HepG2 (cell line): ENCODE results near the gene NEAT1. TPM values are rescaled to one million over a fixed set of nuclear protein-coding genes. Genes with fewer than 3 reads are reported as not detected.

Source experiments
- ARNT ChIP-seq: fragments of 450-650 bp; IDR thresholded peaks from 2 replicates; pipeline ENCODE4 v1.6.1; 2017
- HNRNPLL ChIP-seq: fragments of 200-400 bp; formaldehyde crosslinking; IDR thresholded peaks from 2 replicates; pipeline ENCODE4 v1.6.1; 2017; ENCODE audit warnings: mild to moderate bottlenecking, low read depth, low read length; ENCODE audit not compliant: poor library complexity, severe bottlenecking
- ISX ChIP-seq: sonication (generic); formaldehyde crosslinking; conservative IDR thresholded peaks from 2 replicates; pipeline ENCODE4 v1.5.0; 2020; ENCODE audit warnings: missing genetic modification reagents
- JARID2 ChIP-seq: sonication (generic); formaldehyde crosslinking; IDR thresholded peaks from 2 replicates; pipeline ENCODE4 v1.8.1; 2023; ENCODE audit warnings: missing genetic modification reagents, inconsistent platforms; ENCODE audit not compliant: insufficient replicate concordance
- MBD4 ChIP-seq: IDR thresholded peaks from 2 replicates; pipeline ENCODE4 v1.6.1; 2012; ENCODE audit warnings: low read length, inconsistent platforms, borderline replicate concordance
- RCOR2 ChIP-seq: IDR thresholded peaks from 2 replicates; pipeline ENCODE4 v1.6.1; 2016; ENCODE audit warnings: missing biosample characterization, missing genetic modification reagents
- RFX3 ChIP-seq: IDR thresholded peaks from 2 replicates; pipeline ENCODE4 v1.6.1; 2016; ENCODE audit warnings: missing biosample characterization, missing genetic modification reagents
- SRF ChIP-seq: IDR thresholded peaks from 2 replicates; pipeline ENCODE4 v1.6.1; 2011; ENCODE audit warnings: mild to moderate bottlenecking, low read depth, low read length, moderate library complexity
- TOE1 ChIP-seq: sonication (generic); formaldehyde crosslinking; IDR thresholded peaks from 2 replicates; pipeline ENCODE4 v1.4.0; 2020; ENCODE audit warnings: mild to moderate bottlenecking, missing genetic modification reagents
- ZNF251 ChIP-seq: sonication (generic); formaldehyde crosslinking; IDR thresholded peaks from 2 replicates; pipeline ENCODE4 v1.9.0; 2021; ENCODE audit warnings: mild to moderate bottlenecking, missing genetic modification reagents
- ZNF3 ChIP-seq: IDR thresholded peaks from 2 replicates; pipeline ENCODE4 v1.7.0; 2017; ENCODE audit warnings: inconsistent platforms
- ZNF350 ChIP-seq: sonication (generic); formaldehyde crosslinking; IDR thresholded peaks from 2 replicates; pipeline ENCODE4 v1.4.0; 2020; ENCODE audit warnings: mild to moderate bottlenecking, low read depth, missing genetic modification reagents, borderline replicate concordance
- ZNF510 ChIP-seq: sonication (generic); formaldehyde crosslinking; IDR thresholded peaks from 2 replicates; pipeline ENCODE4 v1.4.0; 2020; ENCODE audit warnings: low read depth, mild to moderate bottlenecking, missing genetic modification reagents
- ZNF558 ChIP-seq: sonication (generic); formaldehyde crosslinking; IDR thresholded peaks from 2 replicates; pipeline ENCODE4 v1.9.0; 2022; ENCODE audit warnings: mild to moderate bottlenecking, missing genetic modification reagents, borderline replicate concordance
- ZNF577 ChIP-seq: sonication (generic); formaldehyde crosslinking; IDR thresholded peaks from 2 replicates; pipeline ENCODE4 v1.4.0; 2020; ENCODE audit warnings: mild to moderate bottlenecking, low read depth, missing genetic modification reagents, borderline replicate concordance
- ZNF879 ChIP-seq: sonication (generic); formaldehyde crosslinking; IDR thresholded peaks from 2 replicates; pipeline ENCODE4 v1.8.1; 2023; ENCODE audit warnings: missing genetic modification reagents
- polyA plus RNA-seq, 8 experiments: library from polyadenylated mRNA; depleted of rRNA in 3 of 8; stranded (reverse) in 7 of 8; unstranded in 1 of 8; fragments of >200 nt; fragmentation: Illumina TruSeq in 4 of 8; extraction: Trizol in 4 of 8; gene quantifications; 2 replicates each; pipeline versions ENCODE4 v1.2.1 to v1.2.3, GENCODE V29; 2011 to 2016; ENCODE audit warnings: low read depth in 4 of 8, missing spikeins in 1 of 8, mixed read lengths in 1 of 8; ENCODE audit not compliant: insufficient read depth in 1 of 8
- total RNA-seq, 5 experiments: library from RNA; depleted of rRNA; stranded (reverse); fragments of >200 nt; fragmentation: Illumina TruSeq; extraction: Trizol; gene quantifications; 2 replicates each; pipeline ENCODE4 v1.2.3, GENCODE V29; 2016; ENCODE audit warnings: low read depth in 1 of 5
- TF ChIP-seq, protein P1 (sequence below): sonication (generic); formaldehyde crosslinking; IDR thresholded peaks from 2 replicates; pipeline ENCODE4 v1.5.1; 2020; ENCODE audit warnings: missing genetic modification reagents, mild to moderate bottlenecking, borderline replicate concordance
- TF ChIP-seq, protein P2 (sequence below): IDR thresholded peaks from 2 replicates; pipeline ENCODE4 v1.4.0; 2020; ENCODE audit warnings: mild to moderate bottlenecking, missing genetic modification reagents
- TF ChIP-seq, protein P3 (sequence below): sonication (generic); formaldehyde crosslinking; IDR thresholded peaks from 2 replicates; pipeline ENCODE4 v1.4.0; 2020; ENCODE audit warnings: mild to moderate bottlenecking, missing genetic modification reagents
- TF ChIP-seq, protein P4 (sequence below): sonication (generic); formaldehyde crosslinking; IDR thresholded peaks from 2 replicates; pipeline ENCODE4 v1.4.0; 2020; ENCODE audit warnings: missing genetic modification reagents

The NEAT1 gene
- total and polyA plus RNA-seq, 2 of the 13 experiments (the other 11 are each of a cell fraction or from before 2014, with no cell fraction given): 20.5 to 41.2 TPM

DNA sequence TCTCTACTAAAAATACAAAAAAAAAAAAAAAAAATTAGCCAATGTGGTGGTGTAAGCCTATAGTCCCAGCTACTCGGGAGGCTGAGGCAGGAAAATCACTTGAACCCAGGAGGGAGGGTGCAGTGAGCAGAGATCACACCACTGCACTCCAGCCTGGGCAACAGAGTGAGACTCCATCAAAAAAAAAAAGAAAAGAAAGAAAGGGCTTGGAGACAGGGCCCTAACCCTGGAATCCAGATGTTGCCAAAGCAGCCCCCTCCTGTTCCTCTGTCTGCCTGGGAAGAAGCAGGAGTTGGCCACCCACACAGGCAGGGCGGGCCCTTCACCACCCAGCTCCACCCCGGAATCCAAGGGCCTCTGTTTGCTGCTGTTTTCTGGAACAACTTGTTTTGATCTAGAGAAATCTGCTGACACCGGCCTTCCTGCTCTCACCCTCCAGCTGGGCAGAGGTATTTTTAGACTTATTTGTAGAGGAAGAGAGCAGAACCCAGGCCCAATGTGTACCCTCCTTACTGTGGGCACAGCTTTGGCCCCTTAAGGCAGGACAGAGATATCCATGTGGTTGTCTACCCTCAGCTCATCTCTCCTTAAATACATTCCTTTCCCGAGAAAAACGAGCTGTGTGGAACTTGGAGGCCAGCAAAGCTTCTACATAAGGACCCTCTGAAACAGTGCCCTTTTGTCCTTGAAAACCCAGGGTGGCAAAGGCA lies 2.7 kb upstream of the NEAT1 start (continued):
- TF ChIP-seq ZNF558 (CRISPR knock-in tag) (no peak), ZNF251 (no peak), ZNF879 (no peak), ISX (no peak), ZNF350 (no peak), JARID2 (CRISPR knock-in tag) (no peak), MBD4 (no peak), HNRNPLL (no peak), SRF (no peak), ARNT (no peak), ZNF510 (no peak), ZNF3 (no peak), RCOR2 (no peak), TOE1 (CRISPR knock-in tag) (no peak), ZNF577 (CRISPR knock-in tag) (no peak), RFX3 (CRISPR knock-in tag) (no peak)
- TF ChIP-seq, protein P1, sequence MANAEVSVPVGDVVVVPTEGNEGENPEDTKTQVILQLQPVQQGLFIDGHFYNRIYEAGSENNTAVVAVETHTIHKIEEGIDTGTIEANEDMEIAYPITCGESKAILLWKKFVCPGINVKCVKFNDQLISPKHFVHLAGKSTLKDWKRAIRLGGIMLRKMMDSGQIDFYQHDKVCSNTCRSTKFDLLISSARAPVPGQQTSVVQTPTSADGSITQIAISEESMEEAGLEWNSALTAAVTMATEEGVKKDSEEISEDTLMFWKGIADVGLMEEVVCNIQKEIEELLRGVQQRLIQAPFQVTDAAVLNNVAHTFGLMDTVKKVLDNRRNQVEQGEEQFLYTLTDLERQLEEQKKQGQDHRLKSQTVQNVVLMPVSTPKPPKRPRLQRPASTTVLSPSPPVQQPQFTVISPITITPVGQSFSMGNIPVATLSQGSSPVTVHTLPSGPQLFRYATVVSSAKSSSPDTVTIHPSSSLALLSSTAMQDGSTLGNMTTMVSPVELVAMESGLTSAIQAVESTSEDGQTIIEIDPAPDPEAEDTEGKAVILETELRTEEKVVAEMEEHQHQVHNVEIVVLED (CRISPR knock-in tag): peak; percentile 13; the same call in 1 of the 2 replicates
- TF ChIP-seq, protein P2, sequence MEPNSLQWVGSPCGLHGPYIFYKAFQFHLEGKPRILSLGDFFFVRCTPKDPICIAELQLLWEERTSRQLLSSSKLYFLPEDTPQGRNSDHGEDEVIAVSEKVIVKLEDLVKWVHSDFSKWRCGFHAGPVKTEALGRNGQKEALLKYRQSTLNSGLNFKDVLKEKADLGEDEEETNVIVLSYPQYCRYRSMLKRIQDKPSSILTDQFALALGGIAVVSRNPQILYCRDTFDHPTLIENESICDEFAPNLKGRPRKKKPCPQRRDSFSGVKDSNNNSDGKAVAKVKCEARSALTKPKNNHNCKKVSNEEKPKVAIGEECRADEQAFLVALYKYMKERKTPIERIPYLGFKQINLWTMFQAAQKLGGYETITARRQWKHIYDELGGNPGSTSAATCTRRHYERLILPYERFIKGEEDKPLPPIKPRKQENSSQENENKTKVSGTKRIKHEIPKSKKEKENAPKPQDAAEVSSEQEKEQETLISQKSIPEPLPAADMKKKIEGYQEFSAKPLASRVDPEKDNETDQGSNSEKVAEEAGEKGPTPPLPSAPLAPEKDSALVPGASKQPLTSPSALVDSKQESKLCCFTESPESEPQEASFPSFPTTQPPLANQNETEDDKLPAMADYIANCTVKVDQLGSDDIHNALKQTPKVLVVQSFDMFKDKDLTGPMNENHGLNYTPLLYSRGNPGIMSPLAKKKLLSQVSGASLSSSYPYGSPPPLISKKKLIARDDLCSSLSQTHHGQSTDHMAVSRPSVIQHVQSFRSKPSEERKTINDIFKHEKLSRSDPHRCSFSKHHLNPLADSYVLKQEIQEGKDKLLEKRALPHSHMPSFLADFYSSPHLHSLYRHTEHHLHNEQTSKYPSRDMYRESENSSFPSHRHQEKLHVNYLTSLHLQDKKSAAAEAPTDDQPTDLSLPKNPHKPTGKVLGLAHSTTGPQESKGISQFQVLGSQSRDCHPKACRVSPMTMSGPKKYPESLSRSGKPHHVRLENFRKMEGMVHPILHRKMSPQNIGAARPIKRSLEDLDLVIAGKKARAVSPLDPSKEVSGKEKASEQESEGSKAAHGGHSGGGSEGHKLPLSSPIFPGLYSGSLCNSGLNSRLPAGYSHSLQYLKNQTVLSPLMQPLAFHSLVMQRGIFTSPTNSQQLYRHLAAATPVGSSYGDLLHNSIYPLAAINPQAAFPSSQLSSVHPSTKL (CRISPR knock-in tag): peak; percentile 48; the same call in 1 of the 2 replicates
- TF ChIP-seq, protein P3, sequence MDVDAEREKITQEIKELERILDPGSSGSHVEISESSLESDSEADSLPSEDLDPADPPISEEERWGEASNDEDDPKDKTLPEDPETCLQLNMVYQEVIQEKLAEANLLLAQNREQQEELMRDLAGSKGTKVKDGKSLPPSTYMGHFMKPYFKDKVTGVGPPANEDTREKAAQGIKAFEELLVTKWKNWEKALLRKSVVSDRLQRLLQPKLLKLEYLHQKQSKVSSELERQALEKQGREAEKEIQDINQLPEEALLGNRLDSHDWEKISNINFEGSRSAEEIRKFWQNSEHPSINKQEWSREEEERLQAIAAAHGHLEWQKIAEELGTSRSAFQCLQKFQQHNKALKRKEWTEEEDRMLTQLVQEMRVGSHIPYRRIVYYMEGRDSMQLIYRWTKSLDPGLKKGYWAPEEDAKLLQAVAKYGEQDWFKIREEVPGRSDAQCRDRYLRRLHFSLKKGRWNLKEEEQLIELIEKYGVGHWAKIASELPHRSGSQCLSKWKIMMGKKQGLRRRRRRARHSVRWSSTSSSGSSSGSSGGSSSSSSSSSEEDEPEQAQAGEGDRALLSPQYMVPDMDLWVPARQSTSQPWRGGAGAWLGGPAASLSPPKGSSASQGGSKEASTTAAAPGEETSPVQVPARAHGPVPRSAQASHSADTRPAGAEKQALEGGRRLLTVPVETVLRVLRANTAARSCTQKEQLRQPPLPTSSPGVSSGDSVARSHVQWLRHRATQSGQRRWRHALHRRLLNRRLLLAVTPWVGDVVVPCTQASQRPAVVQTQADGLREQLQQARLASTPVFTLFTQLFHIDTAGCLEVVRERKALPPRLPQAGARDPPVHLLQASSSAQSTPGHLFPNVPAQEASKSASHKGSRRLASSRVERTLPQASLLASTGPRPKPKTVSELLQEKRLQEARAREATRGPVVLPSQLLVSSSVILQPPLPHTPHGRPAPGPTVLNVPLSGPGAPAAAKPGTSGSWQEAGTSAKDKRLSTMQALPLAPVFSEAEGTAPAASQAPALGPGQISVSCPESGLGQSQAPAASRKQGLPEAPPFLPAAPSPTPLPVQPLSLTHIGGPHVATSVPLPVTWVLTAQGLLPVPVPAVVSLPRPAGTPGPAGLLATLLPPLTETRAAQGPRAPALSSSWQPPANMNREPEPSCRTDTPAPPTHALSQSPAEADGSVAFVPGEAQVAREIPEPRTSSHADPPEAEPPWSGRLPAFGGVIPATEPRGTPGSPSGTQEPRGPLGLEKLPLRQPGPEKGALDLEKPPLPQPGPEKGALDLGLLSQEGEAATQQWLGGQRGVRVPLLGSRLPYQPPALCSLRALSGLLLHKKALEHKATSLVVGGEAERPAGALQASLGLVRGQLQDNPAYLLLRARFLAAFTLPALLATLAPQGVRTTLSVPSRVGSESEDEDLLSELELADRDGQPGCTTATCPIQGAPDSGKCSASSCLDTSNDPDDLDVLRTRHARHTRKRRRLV: no peak
- TF ChIP-seq, protein P4, sequence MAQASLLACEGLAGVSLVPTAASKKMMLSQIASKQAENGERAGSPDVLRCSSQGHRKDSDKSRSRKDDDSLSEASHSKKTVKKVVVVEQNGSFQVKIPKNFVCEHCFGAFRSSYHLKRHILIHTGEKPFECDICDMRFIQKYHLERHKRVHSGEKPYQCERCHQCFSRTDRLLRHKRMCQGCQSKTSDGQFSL (CRISPR knock-in tag): no peak; the same call in 1 of the 2 replicates
